Breast epithelium (tissue), 3 donors: ENCODE data around the gene AMPH.
"Not testable (repeated sequence)": the region's sequence is repeated elsewhere in the genome, so short reads cannot be mapped to it uniquely, and the experiment has no call there.

Source experiments
- CTCF ChIP-seq, 3 donors: fragments of 450-650 bp; IDR thresholded peaks; one replicate each; pipeline ENCODE4 v1.5.1; 2016 to 2017; ENCODE audit warnings: antibody characterized with exemption in 3 of 3, mild to moderate bottlenecking in 3 of 3, moderate library complexity in 3 of 3
- POLR2A ChIP-seq: fragments of 450-650 bp; IDR thresholded peaks from one replicate; pipeline ENCODE4 v1.6.1; 2016; ENCODE audit warnings: antibody characterized with exemption, mild to moderate bottlenecking, moderate library complexity
- POLR2AphosphoS5 ChIP-seq, 3 donors: sonication (generic); formaldehyde crosslinking; IDR thresholded peaks; one replicate each; pipeline ENCODE4 v1.6.1; 2017; ENCODE audit warnings: antibody characterized with exemption in 3 of 3

- not testable (repeated sequence) for TF ChIP-seq POLR2A; CTCF (IDR thresholded peaks at IDR 0.05); POLR2AphosphoS5 (IDR thresholded peaks at IDR 0.05)
Measured at GRCh38 chr7:38336148-38336515, 295.0 kb downstream of the AMPH start.
